ENCODE results near the gene AUTS2. TPM values are rescaled to one million over a fixed set of nuclear protein-coding genes. Genes with fewer than 3 reads are reported as not detected.

The AUTS2 gene
- total and polyA plus RNA-seq, 10 of the 15 experiments (the other 5 are each of a cell fraction or from before 2014, with no cell fraction given): 6.4 to 55.6 (median 21.6) TPM

- no peaks in the 10 kb centered on the region for H4K20me1 ChIP-seq (ENCODE audit: control insufficient read depth, insufficient read depth)
- no peak overlapping the region for H3K4me2 ChIP-seq (ENCODE audit: control insufficient read depth, insufficient read depth)
- no peaks in the 10 kb centered on the region for H3K27me3 ChIP-seq (replicated peaks in 1 of 2; ENCODE audit: control insufficient read depth in 2 of 2, insufficient read depth in 2 of 2, low read length in 1 of 2)
- WGBS (ENCODE audit: insufficient coverage, insufficient replicate concordance, low lambda C conversion rate, missing lambda C conversion rate): 55% methylated on average over 6 of the region's 6 CpGs
- TF ChIP-seq E2F8 (IDR thresholded peaks at IDR 0.05; ENCODE audit: low read depth, partially characterized antibody): no peak
- no peak for TF ChIP-seq ZBTB40 (IDR thresholded peaks at IDR 0.05; ENCODE audit: borderline replicate concordance)
- TF ChIP-seq ATF2 (IDR thresholded peaks at IDR 0.05; ENCODE audit: low read length): no peak
- no peak for TF ChIP-seq BRCA1 (IDR thresholded peaks at IDR 0.05; ENCODE audit: low read depth, low read length)
- no peak for TF ChIP-seq ZNF207 (IDR thresholded peaks at IDR 0.05; ENCODE audit: borderline replicate concordance)
- no peak for TF ChIP-seq RAD51 (IDR thresholded peaks at IDR 0.05)
- TF ChIP-seq YY1 (IDR thresholded peaks at IDR 0.05; ENCODE audit: low read depth, low read length): no peak
- no peak for TF ChIP-seq LARP7 (IDR thresholded peaks at IDR 0.05)
- TF ChIP-seq GABPA (IDR thresholded peaks at IDR 0.05; ENCODE audit: low read depth): no peak
- no peak for TF ChIP-seq ELK1 (IDR thresholded peaks at IDR 0.05; ENCODE audit: low read depth, low read length)
- no peak overlapping the region for H3K9ac ChIP-seq (ENCODE audit: control insufficient read depth, insufficient read depth, low read length)
- intact Hi-C loops (cut with micrococcal nuclease; ENCODE audit: unreplicated experiment): no loop called here
- no peaks in the 10 kb centered on the region for H3K9me3 ChIP-seq (replicated peaks; ENCODE audit: control insufficient read depth, insufficient read depth, low read length)
- no peak overlapping the region for H3K27ac ChIP-seq (ENCODE audit: control insufficient read depth, insufficient read depth)
- ChIA-PET SMC1A (ENCODE audit: uncharacterized antibody, unreplicated experiment) (interaction anchor here (0.6 kb wide), 1 partner anchor 25 kb away, joined by 3 read pairs; no protein-coding TSS in a partner anchor), POLR2A (no interaction called here), RAD21 (ENCODE audit: unreplicated experiment) (no interaction called here), CTCF (no interaction called here)
- FAIRE-seq (no peak), DNase-seq (ENCODE audit: low read depth, low spot score) (no peak), ATAC-seq (no peak)
- H3K4me3 ChIP-seq: no peak overlapping the region
- in situ Hi-C loops (cut with MboI): no loop called here
- no peaks in the 10 kb centered on the region for H3K36me3 ChIP-seq (ENCODE audit: control insufficient read depth in 2 of 2, insufficient read depth in 2 of 2, low read length in 1 of 2)
- H2AFZ ChIP-seq (ENCODE audit: control insufficient read depth, low read depth, low read length): no peak overlapping the region
- no peaks in the 10 kb centered on the region for H3K79me2 ChIP-seq (ENCODE audit: control insufficient read depth, insufficient read depth, low read length)
- H3K4me1 ChIP-seq (ENCODE audit: control insufficient read depth, insufficient read depth, low read length): no peaks in the 10 kb centered on the region
- no TSS peak for BruUV-seq (replicated peaks)
These were observed 722.8 kb downstream of the AUTS2 start for GRCh38 chr7:70321016-70321590.

Data from GM12878 (cell line).